ENCODE data around the gene HAUS2. TPM values are rescaled to one million over a fixed set of nuclear protein-coding genes. Genes with fewer than 3 reads are reported as not detected.

Gene HAUS2
- total and polyA plus RNA-seq, 10 of the 15 experiments (the other 5 are each of a cell fraction or from before 2014, with no cell fraction given) = 28.7 to 59.3 (median 40.6) TPM

DNA sequence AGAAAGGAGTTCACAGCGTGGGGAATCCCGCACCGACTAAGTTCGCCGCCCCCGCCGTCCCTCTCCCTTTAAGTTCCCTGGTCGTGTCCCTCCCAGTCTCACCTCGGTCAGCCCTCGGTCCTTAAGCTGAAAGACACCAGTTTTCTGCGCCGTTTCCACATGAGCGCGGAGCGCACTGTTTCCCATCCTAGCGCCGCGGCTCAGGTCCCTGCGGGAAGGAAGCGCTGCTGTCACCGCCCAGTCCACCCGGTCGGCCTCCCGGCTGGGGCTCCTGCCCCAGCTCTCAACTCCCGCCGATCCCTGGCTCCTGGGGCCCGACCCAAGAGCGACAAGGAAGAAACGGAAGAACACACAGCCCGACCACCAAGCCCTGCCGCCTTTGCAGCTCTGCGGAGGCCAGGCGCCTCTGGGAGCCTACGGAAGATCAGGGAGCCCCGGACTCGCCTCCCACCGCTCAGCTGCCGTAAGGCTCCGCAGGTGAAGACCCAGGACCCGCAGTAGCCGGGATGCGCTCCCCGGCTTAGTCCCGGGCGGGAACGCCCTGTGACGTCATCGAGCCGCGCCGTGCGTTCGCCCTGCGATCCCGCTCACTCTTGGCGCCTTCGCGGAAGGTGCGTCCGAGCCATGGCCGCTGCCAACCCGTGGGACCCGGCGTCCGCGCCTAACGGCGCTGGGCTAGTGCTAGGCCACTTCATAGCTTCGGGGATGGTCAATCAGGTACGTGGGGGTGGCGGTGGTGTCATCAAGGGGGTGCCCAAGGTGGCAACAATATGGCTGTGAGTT, at the start of gene HAUS2, which contains the start of gene LRRC57 (continued):
- TF ChIP-seq CEBPZ (IDR thresholded peaks at IDR 0.05; ENCODE audit: low read depth, low read length) (no peak), SUPT20H (IDR thresholded peaks at IDR 0.05; ENCODE audit: borderline replicate concordance, control insufficient read depth, low read depth, low read length) (no peak), CHD4 (IDR thresholded peaks at IDR 0.05) (no peak), SMAD5 (IDR thresholded peaks at IDR 0.05; ENCODE audit: low read depth) (peak; percentile 69; the same call in 1 of the 2 replicates), LARP7 (IDR thresholded peaks at IDR 0.05) (peak; percentile 71; the same call in 1 of the 2 replicates), BHLHE40 (IDR thresholded peaks at IDR 0.05; ENCODE audit: borderline replicate concordance in 1 of 2, low read depth in 2 of 2, low read length in 1 of 2) (peak in 1 of 2 experiments; percentile 70; a peak in 1 of 4 replicates), IRF3 (IDR thresholded peaks at IDR 0.05) (no peak), ZNF24 (IDR thresholded peaks at IDR 0.05) (no peak), KAT2A (conservative IDR thresholded peaks at IDR 0.05; ENCODE audit: control insufficient read depth, low read depth, low read length) (no peak), RUNX3 (IDR thresholded peaks at IDR 0.05; ENCODE audit: low read length) (peak; percentile 46; the same call in 1 of the 2 replicates), ETV6 (conservative IDR thresholded peaks at IDR 0.05 in 1 of 2, IDR thresholded peaks at IDR 0.05 in 1 of 2; ENCODE audit: borderline replicate concordance in 1 of 2, low read depth in 1 of 2) (no peak; a peak in 1 of 4 replicates), MXI1 (IDR thresholded peaks at IDR 0.05; ENCODE audit: low read depth, low read length) (peak; percentile 93), MAX (IDR thresholded peaks at IDR 0.05; ENCODE audit: low read depth, low read length) (peak; percentile 60), MEF2A (IDR thresholded peaks at IDR 0.05; ENCODE audit: insufficient read depth, low read depth, low read length) (no peak), ATF7 (IDR thresholded peaks at IDR 0.05; ENCODE audit: low read depth) (peak; percentile 97)
- TF ChIP-seq, protein P1, sequence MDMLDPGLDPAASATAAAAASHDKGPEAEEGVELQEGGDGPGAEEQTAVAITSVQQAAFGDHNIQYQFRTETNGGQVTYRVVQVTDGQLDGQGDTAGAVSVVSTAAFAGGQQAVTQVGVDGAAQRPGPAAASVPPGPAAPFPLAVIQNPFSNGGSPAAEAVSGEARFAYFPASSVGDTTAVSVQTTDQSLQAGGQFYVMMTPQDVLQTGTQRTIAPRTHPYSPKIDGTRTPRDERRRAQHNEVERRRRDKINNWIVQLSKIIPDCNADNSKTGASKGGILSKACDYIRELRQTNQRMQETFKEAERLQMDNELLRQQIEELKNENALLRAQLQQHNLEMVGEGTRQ (IDR thresholded peaks at IDR 0.05; ENCODE audit: borderline replicate concordance, low read depth, low read length) = no peak
- TF ChIP-seq, protein P2, sequence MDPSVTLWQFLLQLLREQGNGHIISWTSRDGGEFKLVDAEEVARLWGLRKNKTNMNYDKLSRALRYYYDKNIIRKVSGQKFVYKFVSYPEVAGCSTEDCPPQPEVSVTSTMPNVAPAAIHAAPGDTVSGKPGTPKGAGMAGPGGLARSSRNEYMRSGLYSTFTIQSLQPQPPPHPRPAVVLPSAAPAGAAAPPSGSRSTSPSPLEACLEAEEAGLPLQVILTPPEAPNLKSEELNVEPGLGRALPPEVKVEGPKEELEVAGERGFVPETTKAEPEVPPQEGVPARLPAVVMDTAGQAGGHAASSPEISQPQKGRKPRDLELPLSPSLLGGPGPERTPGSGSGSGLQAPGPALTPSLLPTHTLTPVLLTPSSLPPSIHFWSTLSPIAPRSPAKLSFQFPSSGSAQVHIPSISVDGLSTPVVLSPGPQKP (IDR thresholded peaks at IDR 0.05; ENCODE audit: low read depth, low read length) = no peak
- TF ChIP-seq, protein P3, sequence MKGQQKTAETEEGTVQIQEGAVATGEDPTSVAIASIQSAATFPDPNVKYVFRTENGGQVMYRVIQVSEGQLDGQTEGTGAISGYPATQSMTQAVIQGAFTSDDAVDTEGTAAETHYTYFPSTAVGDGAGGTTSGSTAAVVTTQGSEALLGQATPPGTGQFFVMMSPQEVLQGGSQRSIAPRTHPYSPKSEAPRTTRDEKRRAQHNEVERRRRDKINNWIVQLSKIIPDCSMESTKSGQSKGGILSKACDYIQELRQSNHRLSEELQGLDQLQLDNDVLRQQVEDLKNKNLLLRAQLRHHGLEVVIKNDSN (IDR thresholded peaks at IDR 0.05; ENCODE audit: borderline replicate concordance, extremely low read length, insufficient read depth, low read depth, low read length) = no peak
- TF ChIP-seq, protein P4, sequence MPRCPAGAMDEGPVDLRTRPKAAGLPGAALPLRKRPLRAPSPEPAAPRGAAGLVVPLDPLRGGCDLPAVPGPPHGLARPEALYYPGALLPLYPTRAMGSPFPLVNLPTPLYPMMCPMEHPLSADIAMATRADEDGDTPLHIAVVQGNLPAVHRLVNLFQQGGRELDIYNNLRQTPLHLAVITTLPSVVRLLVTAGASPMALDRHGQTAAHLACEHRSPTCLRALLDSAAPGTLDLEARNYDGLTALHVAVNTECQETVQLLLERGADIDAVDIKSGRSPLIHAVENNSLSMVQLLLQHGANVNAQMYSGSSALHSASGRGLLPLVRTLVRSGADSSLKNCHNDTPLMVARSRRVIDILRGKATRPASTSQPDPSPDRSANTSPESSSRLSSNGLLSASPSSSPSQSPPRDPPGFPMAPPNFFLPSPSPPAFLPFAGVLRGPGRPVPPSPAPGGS (IDR thresholded peaks at IDR 0.05; ENCODE audit: borderline replicate concordance, insufficient read depth, low read depth, low read length, poor library complexity, severe bottlenecking) = no peak
